Rectal smooth muscle tissue (tissue), 1 donor: ENCODE results near the gene OSER1.
"Not testable (repeated sequence)": the region's sequence is repeated elsewhere in the genome, so short reads cannot be mapped to it uniquely, and the experiment has no call there.

Experiments
- H3K27ac ChIP-seq: one replicate; pipeline ENCODE4 v1.7.0; 2013; ENCODE audit warnings: low read depth, low read length, inconsistent platforms
- H3K27me3 ChIP-seq: one replicate; pipeline ENCODE4 v1.7.0; 2013; ENCODE audit warnings: low read length; ENCODE audit not compliant: control insufficient read depth, insufficient read depth
- H3K36me3 ChIP-seq: one replicate; pipeline ENCODE4 v1.7.0; 2013; ENCODE audit warnings: low read length; ENCODE audit not compliant: control insufficient read depth, insufficient read depth
- H3K4me1 ChIP-seq: one replicate; pipeline ENCODE4 v1.7.0; 2013; ENCODE audit warnings: low read length; ENCODE audit not compliant: control insufficient read depth, insufficient read depth
- H3K4me3 ChIP-seq: one replicate; pipeline ENCODE4 v1.7.0; 2013; ENCODE audit warnings: low read length
- H3K9ac ChIP-seq: one replicate; pipeline ENCODE4 v1.7.0; 2013; ENCODE audit warnings: low read length

Gene OSER1

GRCh38 chr20:44236840-44237239 is 26.3 kb upstream of the OSER1 start:
- H3K27me3 ChIP-seq, H3K9ac ChIP-seq, H3K4me3 ChIP-seq, H3K36me3 ChIP-seq, H3K27ac ChIP-seq, H3K4me1 ChIP-seq: not testable (repeated sequence)

- Histone ChIP-seq H3K27me3 (no peaks in the 10 kb centered on the region), H3K9ac (no peak overlapping the region), H3K4me3 (no peak overlapping the region), H3K36me3 (no peaks in the 10 kb centered on the region), H3K4me1 (no peaks in the 10 kb centered on the region), H3K27ac (no peak overlapping the region)
These were observed 25.1 kb upstream of the OSER1 start for GRCh38 chr20:44235702-44236101.

GRCh38 chr20:44234566-44235317 is 24.2 kb upstream of the OSER1 start:
- H3K27ac ChIP-seq: no peak overlapping the region
- no peaks in the 10 kb centered on the region for H3K36me3 ChIP-seq
- H3K27me3 ChIP-seq: no peaks in the 10 kb centered on the region
- H3K4me1 ChIP-seq: no peaks in the 10 kb centered on the region
- no peak overlapping the region for H3K4me3 ChIP-seq
- H3K9ac ChIP-seq: no peak overlapping the region

- H3K36me3 ChIP-seq: no peaks in the 10 kb centered on the region
- H3K27ac ChIP-seq: no peak overlapping the region
- H3K27me3 ChIP-seq: no peaks in the 10 kb centered on the region
- H3K9ac ChIP-seq: no peak overlapping the region
- no peaks in the 10 kb centered on the region for H3K4me1 ChIP-seq
- no peak overlapping the region for H3K4me3 ChIP-seq
These were observed 23.0 kb upstream of the OSER1 start for GRCh38 chr20:44233436-44234016.

GRCh38 chr20:44232469-44232856 is 21.9 kb upstream of the OSER1 start:
- not testable (repeated sequence) for H3K4me1 ChIP-seq

GRCh38 chr20:44231713-44232468 is 21.3 kb upstream of the OSER1 start:
- Histone ChIP-seq H3K9ac (no peak overlapping the region), H3K27ac (no peak overlapping the region), H3K4me3 (no peak overlapping the region), H3K4me1 (no peaks in the 10 kb centered on the region), H3K36me3 (no peaks in the 10 kb centered on the region), H3K27me3 (no peaks in the 10 kb centered on the region)

More at GRCh38 chr20:44232469-44232856, 21.9 kb upstream of the OSER1 start:
- H3K36me3 ChIP-seq, H3K27me3 ChIP-seq, H3K9ac ChIP-seq, H3K4me3 ChIP-seq, H3K27ac ChIP-seq: not testable (repeated sequence)

- Histone ChIP-seq H3K4me3 (no peak overlapping the region), H3K4me1 (no peaks in the 10 kb centered on the region), H3K36me3 (no peaks in the 10 kb centered on the region), H3K27me3 (no peaks in the 10 kb centered on the region), H3K9ac (no peak overlapping the region), H3K27ac (no peak overlapping the region)
These were observed 20.6 kb upstream of the OSER1 start for GRCh38 chr20:44231193-44231592.

- Histone ChIP-seq H3K27me3 (no peaks in the 10 kb centered on the region), H3K27ac (no peak overlapping the region), H3K36me3 (no peaks in the 10 kb centered on the region), H3K4me3 (no peak overlapping the region), H3K4me1 (no peaks in the 10 kb centered on the region), H3K9ac (no peak overlapping the region)
These were observed 18.1 kb upstream of the OSER1 start for GRCh38 chr20:44228465-44229258.

GRCh38 chr20:44224637-44225036 is 14.1 kb upstream of the OSER1 start:
- no peaks in the 10 kb centered on the region for H3K27me3 ChIP-seq
- no peaks in the 10 kb centered on the region for H3K4me1 ChIP-seq
- no peak overlapping the region for H3K9ac ChIP-seq
- H3K36me3 ChIP-seq: no peaks in the 10 kb centered on the region
- H3K27ac ChIP-seq: no peak overlapping the region
- no peak overlapping the region for H3K4me3 ChIP-seq

GRCh38 chr20:44223721-44224120 is 13.2 kb upstream of the OSER1 start:
- Histone ChIP-seq H3K9ac (no peak overlapping the region), H3K4me3 (no peak overlapping the region), H3K27me3 (no peaks in the 10 kb centered on the region), H3K27ac (no peak overlapping the region), H3K4me1 (no peaks in the 10 kb centered on the region), H3K36me3 (no peaks in the 10 kb centered on the region)

- Histone ChIP-seq H3K9ac (no peak overlapping the region), H3K27me3 (no peaks in the 10 kb centered on the region), H3K4me1 (no peaks in the 10 kb centered on the region)
These were observed 12.2 kb upstream of the OSER1 start for GRCh38 chr20:44222633-44223368.

GRCh38 chr20:44222027-44222426 is 11.5 kb upstream of the OSER1 start:
- H3K36me3 ChIP-seq: no peaks in the 10 kb centered on the region
- no peaks in the 10 kb centered on the region for H3K27me3 ChIP-seq
- no peak overlapping the region for H3K4me3 ChIP-seq
- no peak overlapping the region for H3K27ac ChIP-seq
- no peak overlapping the region for H3K9ac ChIP-seq
- H3K4me1 ChIP-seq: no peaks in the 10 kb centered on the region

More at GRCh38 chr20:44222633-44223368, 12.2 kb upstream of the OSER1 start:
- Histone ChIP-seq H3K27ac (no peak overlapping the region), H3K4me3 (no peak overlapping the region), H3K36me3 (no peaks in the 10 kb centered on the region)
